Epidermal melanocyte (primary cell): ENCODE results near the gene MED12.

Experiments used
- DNase-seq: peaks from one replicate; pipeline ENCODE4 v3.0.0; 2011; ENCODE audit warnings: low spot score; ENCODE audit not compliant: insufficient read length

The MED12 gene

DNA sequence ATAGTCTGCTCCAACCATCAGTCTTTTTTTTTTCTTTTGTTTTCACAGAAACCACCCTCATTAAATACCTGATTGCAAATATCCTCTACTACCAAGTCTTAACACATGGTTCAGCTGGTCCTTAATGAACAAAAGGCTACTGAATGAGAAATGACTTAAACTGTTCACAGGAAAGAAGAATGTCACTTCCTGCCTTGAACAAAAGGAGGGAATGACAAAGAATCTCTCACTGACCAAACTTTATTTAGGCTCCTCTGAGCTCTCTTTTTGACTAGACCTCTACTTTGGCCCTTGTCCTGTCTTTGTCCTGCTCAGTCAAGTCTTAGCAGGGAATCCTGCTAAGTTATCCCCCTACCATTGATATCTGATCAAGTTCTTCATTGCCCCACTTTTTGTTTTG, 72.9 kb downstream of the MED12 start:
- DNase-seq, result no peak
